HK-2 (cell line): Measurements from ENCODE around the gene GNG3.
"Not testable (repeated sequence)": the region's sequence is repeated elsewhere in the genome, so short reads cannot be mapped to it uniquely, and the experiment has no call there.

Experiments
- DNase-seq: peaks from one replicate; pipeline ENCODE4 v3.0.0-alpha.2; 2018; ENCODE audit not compliant: unreplicated experiment

GNG3 gene

GRCh38 chr11:62707277-62707861, at the start of gene GNG3, which contains the start of gene BSCL2:
TSS of gene GNG3 (plus strand) at chr11:62707676. CDS start at chr11:62708296, 620 bp downstream.
TSS of gene BSCL2 (minus strand) at chr11:62707424. CDS start at chr11:62707195, 229 bp downstream.
- DNase-seq = no peak

GRCh38 chr11:62664405-62665074, 42.9 kb upstream of the GNG3 start:
- peak; percentile 48 for DNase-seq

GRCh38 chr11:62665075-62665598, 42.3 kb upstream of the GNG3 start, which contains the start of the genes C11orf98 and CSKMT:
TSS of gene C11orf98 (minus strand) at chr11:62665210. CDS start at chr11:62665169, 41 bp downstream.
TSS of gene CSKMT (plus strand) at chr11:62665312. CDS start at chr11:62665880, 568 bp downstream.
- peak; percentile 93 for DNase-seq

DNA sequence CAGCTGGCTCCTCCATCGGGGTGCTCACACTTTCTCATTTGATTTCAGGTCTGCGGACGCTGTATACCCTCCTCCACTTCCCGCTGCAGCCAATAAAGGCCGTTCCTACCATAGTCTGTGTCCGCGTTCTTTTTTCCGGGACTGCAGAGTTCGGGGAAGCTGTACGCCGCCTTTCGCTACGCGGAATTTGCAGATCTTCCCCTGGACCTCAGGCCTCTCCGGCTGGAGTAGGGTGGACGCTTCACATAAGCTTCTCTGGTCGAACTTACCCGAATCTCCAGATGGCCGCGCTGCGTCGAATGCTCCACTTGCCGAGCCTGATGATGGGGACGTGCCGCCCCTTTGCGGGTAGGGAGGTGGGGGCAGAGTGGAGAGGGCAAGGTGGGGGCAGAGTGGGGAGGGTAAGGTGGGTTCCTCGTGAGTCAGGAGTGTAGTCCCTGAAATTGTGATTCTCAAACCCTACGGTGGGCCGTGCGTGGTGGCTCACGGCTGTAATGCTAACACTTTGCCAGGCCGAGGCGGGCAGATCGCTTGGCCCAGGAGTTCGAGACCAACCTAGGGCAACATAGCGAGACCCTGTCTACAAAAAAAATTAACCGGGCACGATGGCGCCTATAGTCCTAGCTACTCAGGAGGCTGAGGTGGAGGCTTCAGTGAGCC, 41.7 kb upstream of the GNG3 start:
- DNase-seq = peak; percentile 57

GRCh38 chr11:62666259-62666926, 41.1 kb upstream of the GNG3 start:
- DNase-seq = no peak

DNA sequence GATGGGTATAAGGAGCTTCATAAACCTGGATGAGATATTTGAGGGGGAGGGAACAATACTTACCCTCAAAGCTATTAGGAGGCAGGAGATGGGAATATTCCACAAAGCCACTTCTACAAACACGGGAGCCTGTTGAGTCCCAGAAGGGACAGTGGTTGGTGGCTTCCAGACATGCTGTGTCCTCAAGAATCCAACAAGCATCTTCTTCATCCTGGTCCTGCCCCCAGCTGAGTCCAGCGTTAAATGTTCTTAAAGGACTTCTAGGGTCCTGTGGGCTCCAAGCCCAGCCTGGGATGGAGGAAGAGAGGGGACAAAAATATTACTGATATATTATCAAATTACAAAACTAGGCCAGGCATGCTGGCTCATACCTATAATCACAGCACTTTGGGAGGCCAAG, 40.0 kb upstream of the GNG3 start:
- no peak for DNase-seq

DNA sequence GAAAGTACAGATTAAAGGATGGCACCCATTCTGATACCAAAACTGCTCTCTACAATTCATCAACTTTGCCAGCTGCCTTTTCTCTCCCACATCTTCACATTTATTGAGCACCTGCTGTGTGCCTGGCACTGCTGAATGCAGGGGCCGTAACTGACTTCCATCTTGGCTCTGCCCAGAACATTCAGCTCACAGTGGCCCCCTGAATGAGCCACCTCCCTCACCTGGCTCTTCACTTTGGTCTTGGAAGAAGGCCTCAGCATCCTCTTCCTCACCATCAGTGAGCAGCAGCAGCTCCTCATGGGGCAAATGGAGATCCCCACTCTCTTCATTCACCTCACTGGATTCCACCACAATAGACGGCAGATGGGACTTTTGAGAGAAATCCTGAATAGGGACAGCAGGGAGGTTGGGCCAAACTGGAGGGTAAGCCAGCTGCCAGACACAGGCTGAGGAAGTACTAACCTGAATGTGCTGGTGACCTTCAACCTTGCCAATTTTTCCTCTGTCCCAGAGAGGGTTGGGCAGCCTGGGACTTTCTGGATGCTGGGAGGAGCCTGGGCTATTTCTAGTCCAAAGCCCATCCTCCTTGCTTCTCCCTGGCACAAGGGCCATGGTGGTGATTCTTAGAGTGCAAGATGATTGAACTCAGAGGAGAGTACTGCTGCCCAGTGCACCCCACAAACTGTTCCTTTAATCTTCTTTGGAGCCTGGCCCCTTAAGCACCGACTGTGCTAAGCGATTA, 37.9 kb upstream of the GNG3 start:
- DNase-seq = no peak

DNA sequence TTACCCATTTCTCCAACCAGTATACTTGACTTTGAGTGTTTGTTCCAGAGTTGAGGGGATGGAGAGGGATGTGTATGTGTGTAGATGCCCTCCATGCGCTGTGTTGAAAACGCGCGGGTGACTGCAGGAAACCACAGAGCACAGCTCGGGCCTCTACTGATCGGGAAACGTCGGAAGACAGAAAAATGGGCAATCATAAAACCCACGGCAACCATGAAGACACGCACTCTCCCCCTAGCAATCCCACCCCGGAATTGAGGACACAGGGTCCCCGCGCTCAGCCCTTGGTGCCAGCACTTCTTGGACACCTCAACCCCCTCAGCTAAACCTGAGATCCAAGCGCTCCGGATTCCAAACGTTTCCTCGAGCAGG, 36.3 kb upstream of the GNG3 start:
- no peak for DNase-seq

DNA sequence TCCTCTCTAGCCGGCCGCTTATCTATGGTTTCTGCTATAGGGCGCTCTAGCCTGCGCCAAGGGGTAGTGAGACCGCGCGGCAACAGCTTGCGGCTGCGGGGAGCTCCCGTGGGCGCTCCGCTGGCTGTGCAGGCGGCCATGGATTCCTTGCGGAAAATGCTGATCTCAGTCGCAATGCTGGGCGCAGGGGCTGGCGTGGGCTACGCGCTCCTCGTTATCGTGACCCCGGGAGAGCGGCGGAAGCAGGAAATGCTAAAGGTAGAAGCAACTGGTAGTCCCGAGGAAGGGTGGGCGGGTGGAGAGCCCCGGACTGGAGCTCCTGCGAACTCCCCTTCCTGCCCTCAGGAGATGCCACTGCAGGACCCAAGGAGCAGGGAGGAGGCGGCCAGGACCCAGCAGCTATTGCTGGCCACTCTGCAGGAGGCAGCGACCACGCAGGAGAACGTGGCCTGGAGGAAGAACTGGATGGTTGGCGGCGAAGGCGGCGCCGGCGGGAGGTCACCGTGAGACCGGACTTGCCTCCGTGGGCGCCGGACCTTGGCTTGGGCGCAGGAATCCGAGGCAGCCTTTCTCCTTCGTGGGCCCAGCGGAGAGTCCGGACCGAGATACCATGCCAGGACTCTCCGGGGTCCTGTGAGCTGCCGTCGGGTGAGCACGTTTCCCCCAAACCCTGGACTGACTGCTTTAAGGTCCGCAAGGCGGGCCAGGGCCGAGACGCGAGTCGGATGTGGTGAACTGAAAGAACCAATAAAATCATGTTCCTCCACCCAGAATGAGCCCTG, 35.7 kb upstream of the GNG3 start, which contains the start of the genes LBHD1 and UQCC3:
Gene LBHD1, minus strand, starts transcription at position 660 of the 782 bp plus-strand sequence. CDS start 2,236 bp downstream, outside the sequence.
Gene UQCC3, plus strand, starts transcription at position 66 of the 782 bp plus-strand sequence. Its CDS starts 73 bp downstream, at position 139.
- peak; percentile 81 for DNase-seq

DNA sequence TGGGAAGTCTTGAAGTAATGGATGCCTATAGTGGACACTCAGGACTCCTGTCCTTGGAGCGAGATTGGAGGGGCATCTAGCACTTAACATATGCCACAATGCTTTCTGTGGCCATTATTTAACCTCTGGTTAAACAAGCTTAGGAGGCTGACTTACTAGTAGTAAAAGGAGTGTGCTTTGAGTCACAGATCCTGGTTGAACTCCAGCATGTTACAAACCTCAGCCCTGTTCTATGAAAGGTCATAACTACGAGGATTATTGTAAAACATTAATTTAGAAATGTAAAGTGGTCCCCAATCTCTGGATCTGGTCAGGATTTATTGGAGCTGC, 34.3 kb upstream of the GNG3 start:
- DNase-seq = no peak

- not testable (repeated sequence) for DNase-seq
Observed at GRCh38 chr11:62675415-62675814, 32.1 kb upstream of the GNG3 start.

DNA sequence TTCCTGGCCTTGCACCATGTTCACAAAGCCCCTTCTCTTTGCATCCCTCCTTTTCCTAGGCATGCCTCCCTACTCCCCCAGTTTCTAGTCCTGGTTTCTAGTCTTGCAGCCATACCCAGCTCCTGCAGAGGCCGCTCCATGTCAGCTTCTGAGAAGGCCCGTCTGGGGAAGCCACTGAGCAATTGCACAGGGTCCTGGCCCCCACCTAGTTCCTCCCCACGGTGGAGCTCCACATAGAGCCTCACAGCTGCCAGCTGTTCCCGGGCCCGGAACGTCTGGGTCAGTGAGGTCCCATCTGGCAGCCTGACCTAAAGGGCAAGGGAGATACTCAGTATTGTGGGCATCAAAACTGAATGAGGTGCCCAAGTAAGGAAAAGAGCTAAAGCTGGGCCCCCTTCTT, 30.8 kb upstream of the GNG3 start:
- no peak for DNase-seq

- DNase-seq = no peak
Observed at GRCh38 chr11:62677156-62677555, 30.3 kb upstream of the GNG3 start.

DNA sequence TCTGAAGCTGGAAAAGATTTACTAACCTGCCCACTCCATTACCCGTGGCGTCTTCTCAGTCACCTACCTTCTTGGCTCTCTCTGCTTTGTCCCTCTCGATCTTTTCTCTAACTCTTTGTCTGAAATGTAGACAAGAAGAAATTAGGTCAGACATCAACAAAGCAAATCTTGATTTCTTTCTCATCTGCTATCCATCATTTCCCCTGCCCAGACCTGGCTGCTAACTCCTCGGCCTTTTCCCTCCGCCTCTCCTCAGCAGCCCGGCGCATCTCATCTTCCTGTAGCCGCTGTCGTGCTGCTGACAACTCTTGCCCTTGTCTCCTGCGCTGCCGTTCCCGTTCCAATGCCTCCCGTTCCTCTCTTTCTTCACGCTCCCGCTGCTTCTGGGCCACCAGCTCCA, 29.8 kb upstream of the GNG3 start:
- no peak for DNase-seq

GRCh38 chr11:62678433-62678769, 29.1 kb upstream of the GNG3 start:
- no peak for DNase-seq

DNA sequence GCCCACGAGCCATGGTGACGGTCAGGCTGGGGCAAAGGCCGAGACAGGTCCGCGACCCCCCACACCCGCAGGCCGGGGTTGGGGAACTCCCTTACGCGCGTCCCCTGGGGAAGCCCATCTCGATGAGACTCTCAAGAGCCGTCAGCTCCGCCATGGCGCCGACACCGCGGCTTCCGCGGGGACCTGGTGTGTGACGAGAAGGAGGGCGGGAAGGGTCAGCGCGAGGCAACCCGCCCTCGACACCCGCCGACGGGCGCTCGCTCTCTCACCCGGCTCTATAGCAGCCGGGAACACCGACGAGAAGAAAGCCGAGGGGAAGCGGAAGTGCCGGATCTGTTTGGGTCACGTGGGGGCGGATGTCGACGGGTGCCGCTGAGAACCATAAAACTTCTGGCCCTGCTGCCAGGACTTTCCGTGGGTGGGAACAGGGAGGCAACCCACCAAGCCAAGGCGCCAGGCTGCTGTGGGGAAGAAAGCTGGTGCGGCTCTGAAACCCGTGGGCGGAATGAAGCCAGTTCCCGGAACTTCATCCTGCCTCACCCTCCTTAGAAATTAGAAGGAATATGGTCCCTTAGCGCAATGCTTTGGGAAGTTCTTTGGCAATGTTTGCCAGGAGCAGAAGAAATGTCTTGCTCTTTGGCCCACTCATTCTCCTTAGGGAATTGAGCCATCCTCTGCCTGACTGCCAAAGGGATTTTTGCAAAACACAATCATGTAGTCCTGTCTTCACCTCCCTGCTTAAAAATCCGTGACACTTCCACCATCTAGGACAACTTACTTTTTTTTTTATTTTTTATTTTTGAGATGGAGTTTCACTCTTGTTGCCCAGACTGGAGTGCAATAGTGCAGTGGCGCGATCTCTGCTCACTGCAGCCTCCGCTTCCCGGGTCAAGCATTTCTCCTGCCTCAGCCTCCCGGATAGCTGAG, 28.4 kb upstream of the GNG3 start, which contains the start of gene UBXN1:
Gene UBXN1, minus strand, starts transcription at position 304 of the 927 bp plus-strand sequence. Its CDS starts 150 bp downstream, at position 154.
- peak; percentile 79 for DNase-seq

GRCh38 chr11:62680825-62681240, 26.6 kb upstream of the GNG3 start:
- DNase-seq = no peak

GRCh38 chr11:62682518-62682917, 25.0 kb upstream of the GNG3 start:
- no peak for DNase-seq
